Stimulated activated CD4-positive, alpha-beta T cell treated with anti-CD3 and anti-CD28 coated beads, Interleukin-4, amount 100 ng/mL, for 4 hours (primary cell): ENCODE data around the gene BCR.

Experiments
- DNase-seq, 2 experiments: peaks; one replicate each; pipeline ENCODE4 v3.0.0-alpha.2; 2020

Gene BCR

GRCh38 chr22:23151827-23152226 is 28.5 kb upstream of the BCR start:
- no peak for DNase-seq

GRCh38 chr22:23152238-23153114 is 27.8 kb upstream of the BCR start:
- no peak for DNase-seq

GRCh38 chr22:23153994-23154393 is 26.3 kb upstream of the BCR start:
- no peak for DNase-seq

GRCh38 chr22:23154461-23154860 is 25.8 kb upstream of the BCR start:
- DNase-seq: no peak

GRCh38 chr22:23155143-23155542 is 25.2 kb upstream of the BCR start:
- DNase-seq: no peak

GRCh38 chr22:23155831-23156230 is 24.5 kb upstream of the BCR start:
- DNase-seq: no peak

- DNase-seq: no peak
Observed at GRCh38 chr22:23156286-23156685, 24.0 kb upstream of the BCR start.

GRCh38 chr22:23157560-23158515 is 22.5 kb upstream of the BCR start:
- no peak for DNase-seq

- DNase-seq: no peak
Observed at GRCh38 chr22:23158516-23159290, 21.6 kb upstream of the BCR start.

- DNase-seq: no peak
Observed at GRCh38 chr22:23159291-23159630, 21.0 kb upstream of the BCR start.

GRCh38 chr22:23161029-23161428 is 19.3 kb upstream of the BCR start:
- no peak for DNase-seq

GRCh38 chr22:23161574-23161973 is 18.7 kb upstream of the BCR start:
- DNase-seq: no peak

- DNase-seq: no peak
Observed at GRCh38 chr22:23163665-23164064, 16.6 kb upstream of the BCR start.

GRCh38 chr22:23164091-23164490 is 16.2 kb upstream of the BCR start:
- no peak for DNase-seq

- no peak for DNase-seq
Observed at GRCh38 chr22:23166042-23166831, 14.1 kb upstream of the BCR start.

- no peak for DNase-seq
Observed at GRCh38 chr22:23166841-23167616, 13.3 kb upstream of the BCR start.

- no peak for DNase-seq
Observed at GRCh38 chr22:23168391-23169042, 11.8 kb upstream of the BCR start.

- no peak for DNase-seq
Observed at GRCh38 chr22:23169043-23169406, 11.3 kb upstream of the BCR start.

GRCh38 chr22:23175817-23176644 is 4.3 kb upstream of the BCR start:
- DNase-seq: no peak

GRCh38 chr22:23176645-23177027 is 3.7 kb upstream of the BCR start:
- DNase-seq: no peak
